ENCODE measurements around the gene ATP5IF1. TPM values are rescaled to one million over a fixed set of nuclear protein-coding genes. Genes with fewer than 3 reads are reported as not detected.

Gene ATP5IF1
- total and polyA plus RNA-seq, 9 of the 15 experiments (the other 6 are each of a cell fraction or from before 2014, with no cell fraction given): 292 to 1,422 (median 388) TPM

DNA sequence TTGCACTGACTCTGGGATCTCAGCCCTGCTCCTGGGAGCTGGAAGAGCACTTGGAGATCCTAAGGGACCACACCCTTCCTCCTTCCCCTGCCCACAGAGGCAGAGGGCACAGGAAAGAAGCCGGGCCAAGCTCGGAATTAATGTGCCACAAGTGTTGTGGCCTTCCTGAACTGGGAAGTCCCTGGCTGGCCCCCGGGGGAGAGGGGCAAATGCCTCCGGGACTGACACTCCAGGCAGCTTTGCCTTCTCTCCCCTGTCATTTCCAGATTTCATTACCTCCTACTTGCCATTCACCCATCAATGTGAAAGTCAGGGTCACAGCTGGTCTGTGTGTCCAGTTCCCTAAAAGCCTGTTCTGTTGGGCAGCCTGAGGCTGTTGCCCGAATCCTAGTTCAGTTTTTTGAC is 45.1 kb downstream of the ATP5IF1 start (continued):
- TF ChIP-seq, protein P1, sequence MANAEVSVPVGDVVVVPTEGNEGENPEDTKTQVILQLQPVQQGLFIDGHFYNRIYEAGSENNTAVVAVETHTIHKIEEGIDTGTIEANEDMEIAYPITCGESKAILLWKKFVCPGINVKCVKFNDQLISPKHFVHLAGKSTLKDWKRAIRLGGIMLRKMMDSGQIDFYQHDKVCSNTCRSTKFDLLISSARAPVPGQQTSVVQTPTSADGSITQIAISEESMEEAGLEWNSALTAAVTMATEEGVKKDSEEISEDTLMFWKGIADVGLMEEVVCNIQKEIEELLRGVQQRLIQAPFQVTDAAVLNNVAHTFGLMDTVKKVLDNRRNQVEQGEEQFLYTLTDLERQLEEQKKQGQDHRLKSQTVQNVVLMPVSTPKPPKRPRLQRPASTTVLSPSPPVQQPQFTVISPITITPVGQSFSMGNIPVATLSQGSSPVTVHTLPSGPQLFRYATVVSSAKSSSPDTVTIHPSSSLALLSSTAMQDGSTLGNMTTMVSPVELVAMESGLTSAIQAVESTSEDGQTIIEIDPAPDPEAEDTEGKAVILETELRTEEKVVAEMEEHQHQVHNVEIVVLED (CRISPR knock-in tag; IDR thresholded peaks at IDR 0.05): no peak
- TF ChIP-seq SREBF2 (CRISPR knock-in tag; IDR thresholded peaks at IDR 0.05): no peak
- TF ChIP-seq ZNF436 (CRISPR knock-in tag; IDR thresholded peaks at IDR 0.05): no peak
- no peak for TF ChIP-seq HMG20A (CRISPR knock-in tag; conservative IDR thresholded peaks at IDR 0.05)

DNA sequence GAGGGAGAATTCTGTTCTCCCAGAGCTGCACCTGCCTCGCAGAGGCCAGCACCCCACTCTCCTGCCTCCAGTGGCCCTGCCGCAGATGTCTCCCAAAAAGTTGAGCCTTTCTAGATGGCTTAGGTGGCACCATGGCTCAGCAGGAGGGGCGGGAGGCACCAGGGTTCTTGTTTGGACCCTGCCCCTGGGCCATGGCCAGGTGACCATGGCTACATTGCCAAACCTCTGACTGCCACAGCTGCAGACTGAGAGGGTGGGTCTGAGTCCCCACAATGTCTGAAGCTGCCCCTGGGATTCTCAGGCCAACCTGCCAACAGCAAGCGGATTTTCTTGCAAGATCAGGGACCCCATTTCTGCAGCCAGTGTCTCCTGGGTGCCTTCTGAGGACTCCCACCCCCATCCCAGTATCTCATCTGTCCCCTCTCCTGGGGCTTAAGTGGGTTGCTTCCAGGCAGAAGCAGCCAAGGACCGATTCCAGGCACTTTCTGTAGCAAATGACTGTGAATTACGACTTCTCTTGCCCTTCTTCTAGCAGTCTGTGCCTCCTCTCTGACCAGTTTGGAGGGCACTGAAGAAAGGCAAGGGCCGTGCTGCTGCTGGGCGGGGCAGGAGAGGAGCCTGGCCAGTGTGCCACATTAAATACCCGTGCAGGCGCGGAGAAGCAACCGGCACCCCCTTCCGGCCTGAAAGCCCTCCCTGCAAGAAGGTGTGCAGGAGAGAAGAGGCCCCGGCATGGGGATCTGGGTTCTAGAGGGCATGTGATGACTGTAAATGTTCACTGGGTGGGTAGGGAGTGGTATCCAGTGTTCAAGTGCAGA is 45.9 kb downstream of the ATP5IF1 start:
- H2AFZ ChIP-seq (ENCODE audit: low read depth, low read length): no peak overlapping the region
- peaks cover 8% of the 10 kb centered on the region for H4K20me1 ChIP-seq (replicated peaks; ENCODE audit: control insufficient read depth, insufficient read depth, low read length)
- H3K27ac ChIP-seq (ENCODE audit: extremely low read depth, low read depth, low read length): no peak overlapping the region
- H3K9me1 ChIP-seq (ENCODE audit: control insufficient read depth, insufficient read depth, low read length): peaks cover 5% of the 10 kb centered on the region
- intact Hi-C loops (cut with micrococcal nuclease): loop anchor here (1.0 kb wide), 1 partner anchor 34 kb away; no protein-coding TSS in a partner anchor
- no peak overlapping the region for H3K4me2 ChIP-seq (ENCODE audit: insufficient read depth, low read length)
- POLR2A ChIA-PET: interaction anchor here (0.8 to 22.4 kb wide), 7 partner anchors 11 to 269 kb away, joined by 3 to 547 read pairs (median 7); partner anchors contain the start of genes MED18 and SESN2
- FAIRE-seq: no peak
- no peaks in the 10 kb centered on the region for H3K9me3 ChIP-seq (replicated peaks; ENCODE audit: control insufficient read depth, insufficient read depth, low read depth, low read length)
- peaks cover 56% of the 10 kb centered on the region for H3K36me3 ChIP-seq (ENCODE audit: control insufficient read depth, insufficient read depth, low read length)
- H3K79me2 ChIP-seq (ENCODE audit: control insufficient read depth, insufficient read depth, low read length): no peaks in the 10 kb centered on the region
- no peak overlapping the region for H3K4me3 ChIP-seq
- 84% methylated on average over 14 of the region's 14 CpGs for WGBS (ENCODE audit: insufficient coverage, low coverage, missing lambda C conversion rate)
- peaks cover 11 to 12% of the 10 kb centered on the region in 2 experiments; a peak in 4 of 5 replicates for H3K4me1 ChIP-seq (replicated peaks in 1 of 2; ENCODE audit: control insufficient read depth in 2 of 2, insufficient read depth in 2 of 2, low read length in 2 of 2)
- DNase-seq (ENCODE audit: extremely low read depth in 1 of 4, low spot score in 3 of 4): peak in 1 of 4 experiments; percentile 10
- ATAC-seq: peak; percentile 19
- BruUV-seq (replicated peaks): TSS peak; percentile 37
- CTCF ChIA-PET (ENCODE audit: low intra/inter-chr PET ratio): no interaction called here
- peak overlapping the region in 1 of 2 experiments; percentile 65; a peak in 2 of 4 replicates for H3K9ac ChIP-seq (ENCODE audit: insufficient read depth in 1 of 2, low read depth in 2 of 2, low read length in 2 of 2)
- in situ Hi-C loops (cut with MboI): no loop called here
- no peaks in the 10 kb centered on the region for H3K27me3 ChIP-seq (ENCODE audit: control insufficient read depth in 2 of 2, insufficient read depth in 2 of 2, low read length in 2 of 2)
- peak; percentile 83 for TF ChIP-seq RBM22 (IDR thresholded peaks at IDR 0.05; ENCODE audit: low read depth, low read length, poor library complexity, severe bottlenecking)
- TF ChIP-seq POLR2AphosphoS2 (IDR thresholded peaks at IDR 0.05; ENCODE audit: low read length): peak; percentile 3; the same call in 1 of the 2 replicates
- 0 out of 2 replicates have a peak, but pooled peaks have one; percentile 2 for TF ChIP-seq ETV5 (CRISPR knock-in tag; IDR thresholded peaks at IDR 0.05; ENCODE audit: low read depth)
- TF ChIP-seq MTA3 (IDR thresholded peaks at IDR 0.05; ENCODE audit: borderline replicate concordance): peak; percentile 10; the same call in 1 of the 2 replicates
- 0 out of 2 replicates have a peak, but pooled peaks have one; percentile 10 for TF ChIP-seq SUPT5H (IDR thresholded peaks at IDR 0.05)
- TF ChIP-seq ZNF717 (CRISPR knock-in tag; IDR thresholded peaks at IDR 0.05): no peak
- no peak for TF ChIP-seq RAD21 (CRISPR knock-in tag; conservative IDR thresholded peaks at IDR 0.05 in 1 of 2, IDR thresholded peaks at IDR 0.05 in 1 of 2)
- peak; percentile 41 for TF ChIP-seq POLR2B (IDR thresholded peaks at IDR 0.05; ENCODE audit: low read depth, partially characterized antibody)
- TF ChIP-seq ZNF316 (IDR thresholded peaks at IDR 0.05): no peak
- no peak for TF ChIP-seq NFRKB (IDR thresholded peaks at IDR 0.05; ENCODE audit: low read depth)
- peak; percentile 76 for TF ChIP-seq POLR2G (IDR thresholded peaks at IDR 0.05; ENCODE audit: low read depth, low read length)
- TF ChIP-seq TRIM28 (IDR thresholded peaks at IDR 0.05): no peak
- no peak for TF ChIP-seq MIER1 (IDR thresholded peaks at IDR 0.05; ENCODE audit: low read depth)

Measured in K562 (cell line).